Aorta (tissue), 5 donors: Measurements from ENCODE around the gene CORO1A. TPM values are rescaled to one million over a fixed set of nuclear protein-coding genes. Genes with fewer than 3 reads are reported as not detected.
"Not testable (repeated sequence)": the region's sequence is repeated elsewhere in the genome, so short reads cannot be mapped to it uniquely, and the experiment has no call there.

Source experiments
- ATAC-seq: fragments of 200-7000 bp; cut with Tn5 transposase; one replicate; pipeline ENCODE4 v1.9.1; 2022; ENCODE audit warnings: moderate library complexity; ENCODE audit not compliant: low FRiP score
- DNase-seq, 2 donors: peaks; one replicate each; pipeline ENCODE4 v3.0.0-alpha.2; 2020
- H3K27ac ChIP-seq, 2 donors: one replicate each; pipeline ENCODE4 v1.5.1; 2013; ENCODE audit warnings: low read length in 2 of 2, mild to moderate bottlenecking in 2 of 2, moderate library complexity in 2 of 2, control low read depth in 1 of 2, inconsistent platforms in 1 of 2, low read depth in 1 of 2
- H3K27me3 ChIP-seq, 2 donors: one replicate each; pipeline ENCODE4 v1.6.1; 2013; ENCODE audit warnings: control low read depth in 1 of 2, low read length in 1 of 2, mild to moderate bottlenecking in 1 of 2, moderate library complexity in 1 of 2; ENCODE audit not compliant: insufficient read depth in 2 of 2, control insufficient read depth in 1 of 2
- H3K36me3 ChIP-seq, 2 donors: one replicate each; pipeline ENCODE4 v1.6.1; 2013; ENCODE audit warnings: control low read depth in 1 of 2, low read length in 1 of 2, mild to moderate bottlenecking in 1 of 2; ENCODE audit not compliant: insufficient read depth in 2 of 2, control insufficient read depth in 1 of 2
- H3K4me1 ChIP-seq, 2 donors: one replicate each; pipeline ENCODE4 v1.6.1; 2013; ENCODE audit warnings: low read length in 2 of 2, control low read depth in 1 of 2, mild to moderate bottlenecking in 1 of 2, moderate library complexity in 1 of 2; ENCODE audit not compliant: insufficient read depth in 2 of 2, control insufficient read depth in 1 of 2
- H3K4me3 ChIP-seq, 2 donors: one replicate each; pipeline ENCODE4 v1.5.1; 2013; ENCODE audit warnings: low read length in 2 of 2, control low read depth in 1 of 2, mild to moderate bottlenecking in 1 of 2
- H3K9me3 ChIP-seq: one replicate; pipeline ENCODE4 v1.6.1; 2013; ENCODE audit warnings: mild to moderate bottlenecking, low read length; ENCODE audit not compliant: control insufficient read depth
- WGBS, 2 donors: extraction: QIAGEN DNeasy Blood & Tissue Kit; methylation state at CpG; one replicate each; pipeline ENCODE4 v1.1.7; 2013; 5-methylcytosine and 5-hydroxymethylcytosine counted together
- intact Hi-C, 2 donors: fragments of 100-400 bp; cut with DNase I; formaldehyde crosslinking; loops; one replicate each; pipeline versions ENCODE4 v1.14.2 to v1.15.0; 2022
- polyA plus RNA-seq, 2 donors: library from polyadenylated mRNA; stranded (reverse); fragments of 200-250 nt; gene quantifications; one replicate each; pipeline ENCODE4 v1.2.3, GENCODE V29; 2013
- total RNA-seq, 2 donors: library from RNA; stranded (reverse); fragmentation: NEBNext Ultra II Directional; extraction: Animal tissue kit (Norgen Biotek cat#: 25700); gene quantifications; one replicate each; pipeline ENCODE4 v1.2.1, GENCODE V29; 2021
- donor health status: healthy with polysubstance abuse.
- donor health status: Bipolar disorder and iron deficiency.
- donor health status: DM: no; HTN: no; CAD: no.
- donor health status: DM: no; HTN: no; CAD: no.
- donor health status: DM: yes; HTN: yes; CAD: no.

Gene CORO1A
- total and polyA plus RNA-seq, 4 donors, result 12.8 to 48.2 (median 40.6) TPM

DNA sequence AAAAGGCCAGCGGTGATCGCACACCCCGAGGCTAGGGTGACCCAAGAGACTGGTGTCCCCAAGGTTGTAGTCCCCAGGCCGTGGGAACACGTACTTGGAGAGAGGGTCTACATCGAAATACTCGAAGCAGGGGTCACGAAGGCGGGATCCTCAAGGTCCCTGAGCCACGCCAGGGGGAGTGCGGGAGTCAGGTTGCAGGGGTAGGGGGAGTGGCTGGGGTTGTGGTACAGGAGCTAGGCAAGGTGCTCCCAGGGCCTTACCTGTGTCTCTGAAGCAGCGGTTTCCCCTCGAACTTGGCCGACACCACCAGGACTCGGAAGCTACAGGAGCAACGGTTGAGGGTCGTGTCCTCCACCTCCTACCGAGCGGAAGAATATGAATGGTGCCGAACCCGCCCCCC, 9.7 kb downstream of the CORO1A start:
- H3K27ac ChIP-seq, H3K4me1 ChIP-seq, H3K4me3 ChIP-seq, DNase-seq, H3K27me3 ChIP-seq, H3K9me3 ChIP-seq, intact Hi-C loops, H3K36me3 ChIP-seq: not testable (repeated sequence)
- ATAC-seq, result peak; percentile 2
- WGBS, 2 donors, result no CpG with 5 or more reads among the region's 21 CpGs

DNA sequence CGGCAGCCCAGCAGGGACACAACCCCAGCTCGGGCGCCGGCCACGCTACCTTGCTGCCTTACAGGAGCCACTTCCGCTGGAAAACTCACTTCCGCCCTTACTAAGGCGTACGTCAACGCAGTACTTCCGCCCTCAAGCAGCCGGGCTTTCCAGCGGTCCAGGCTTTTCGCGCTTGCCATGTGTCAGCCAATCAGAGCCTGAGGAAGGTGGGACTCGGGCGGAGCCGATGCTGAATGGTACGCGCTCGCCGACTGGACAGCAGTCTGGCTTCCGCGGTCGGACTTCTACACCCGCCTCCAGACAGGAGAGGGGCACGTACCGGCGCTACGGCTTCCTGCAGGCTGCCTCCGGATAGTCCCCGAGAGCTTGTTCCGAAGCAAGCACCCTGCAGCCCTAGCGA, 10.2 kb downstream of the CORO1A start, which contains the start of the genes BOLA2B and SLX1A:
BOLA2B (minus strand) TSS at position 52 of the 400 bp plus-strand sequence. CDS start 71 bp downstream, outside the sequence.
SLX1A (plus strand) TSS at position 261 of the 400 bp plus-strand sequence. CDS start 210 bp downstream, outside the sequence.
- H3K4me3 ChIP-seq, H3K4me1 ChIP-seq, H3K27ac ChIP-seq, H3K9me3 ChIP-seq, H3K27me3 ChIP-seq, DNase-seq, intact Hi-C loops, H3K36me3 ChIP-seq: not testable (repeated sequence)
- ATAC-seq, result peak; percentile 98
- no CpG with 5 or more reads among the region's 34 CpGs for WGBS, 2 donors

DNA sequence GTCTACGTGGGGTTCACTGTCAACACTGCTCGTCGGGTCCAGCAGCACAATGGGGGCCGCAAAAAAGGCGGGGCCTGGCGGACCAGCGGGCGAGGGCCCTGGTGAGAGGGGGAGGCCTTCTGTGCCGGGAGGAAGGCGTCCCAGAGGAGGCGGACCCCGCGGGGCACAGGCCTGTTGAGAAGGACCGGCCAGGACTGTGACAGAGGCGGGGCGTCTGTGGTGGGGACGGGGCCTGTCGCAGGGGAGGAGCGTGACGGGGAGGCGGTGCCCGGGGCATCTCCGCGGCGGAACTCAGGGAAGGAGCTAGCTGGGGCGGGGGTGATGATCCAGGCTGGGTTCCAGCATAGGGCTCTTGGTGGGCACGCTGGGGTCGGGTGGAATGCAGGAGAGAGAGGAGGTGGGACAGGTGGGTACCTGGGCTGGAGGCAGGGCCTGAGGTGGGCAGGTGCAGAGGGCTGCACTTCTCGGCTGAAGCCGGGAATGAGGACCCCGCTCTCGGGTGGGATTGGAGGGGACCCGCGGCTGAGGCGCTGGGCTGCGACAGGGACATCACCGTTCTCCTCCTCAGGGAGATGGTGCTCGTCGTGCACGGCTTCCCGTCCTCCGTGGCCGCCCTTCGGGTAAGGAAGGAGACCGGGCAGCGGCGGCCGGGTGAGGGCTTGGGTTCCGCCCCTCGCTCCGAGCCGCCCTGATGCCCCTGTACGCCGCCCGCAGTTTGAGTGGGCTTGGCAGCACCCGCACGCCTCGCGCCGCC, 10.9 kb downstream of the CORO1A start:
- H3K4me3 ChIP-seq, result not testable (repeated sequence)

DNA sequence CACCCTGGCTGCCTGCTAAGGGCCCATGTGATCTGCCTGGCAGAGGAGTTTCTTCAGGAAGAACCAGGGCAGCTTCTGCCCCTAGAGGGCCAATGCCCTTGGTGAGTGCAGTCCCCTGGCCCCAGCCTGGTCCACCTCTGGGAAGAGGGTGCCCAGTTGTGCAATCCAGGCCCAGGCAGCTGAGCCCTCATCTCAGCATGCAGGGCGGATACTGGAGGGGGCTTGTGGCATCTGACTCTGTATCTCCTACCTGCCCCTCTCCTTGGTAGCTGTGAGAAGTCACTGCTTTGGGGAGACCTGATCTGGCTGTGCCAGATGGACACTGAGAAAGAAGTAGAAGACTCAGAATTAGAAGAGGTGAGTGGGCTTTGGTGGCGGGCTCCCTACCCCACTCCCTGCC, 13.6 kb downstream of the CORO1A start:
- intact Hi-C loops, H3K9me3 ChIP-seq, H3K4me1 ChIP-seq, H3K36me3 ChIP-seq, H3K4me3 ChIP-seq, H3K27me3 ChIP-seq, ATAC-seq, H3K27ac ChIP-seq: not testable (repeated sequence)
- 47 to 100% methylated on average over 1 of the region's 2 CpGs for WGBS, 2 donors
- DNase-seq, result peak; percentile 21 to 40

More for the DNA sequence above, 10.9 kb downstream of the CORO1A start:
- intact Hi-C loops, H3K4me1 ChIP-seq, H3K9me3 ChIP-seq, H3K27ac ChIP-seq, H3K36me3 ChIP-seq, H3K27me3 ChIP-seq: not testable (repeated sequence)
- DNase-seq (peak in 1 of 2 donors; percentile 76), ATAC-seq (peak; percentile 91)
- WGBS, 2 donors, result 1 to 4% methylated on average over 13 to 18 of the region's 60 CpGs

DNA sequence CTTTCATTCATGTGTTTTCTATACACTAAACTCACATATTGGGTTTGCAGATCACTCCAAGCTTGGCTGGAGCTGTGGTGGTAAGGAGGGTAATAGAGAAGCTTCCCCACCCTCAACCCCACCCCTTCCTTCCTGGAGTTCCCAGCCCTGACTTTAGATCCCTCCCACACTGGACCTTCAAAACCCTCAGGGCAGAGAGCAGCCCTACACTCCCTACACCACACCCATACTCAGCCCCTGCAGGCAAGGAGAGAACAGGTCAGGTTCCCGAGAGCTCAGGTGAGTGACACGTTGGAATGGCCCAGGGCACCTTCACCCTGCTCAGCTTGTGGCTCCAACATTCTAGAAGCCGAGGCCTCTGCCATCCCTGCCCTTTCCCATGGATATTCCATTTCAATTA, 15.6 kb downstream of the CORO1A start, which contains the start of gene SULT1A3:
SULT1A3 (plus strand) TSS at position 207 of the 400 bp plus-strand sequence. CDS start 1,474 bp downstream, outside the sequence.
- intact Hi-C loops, H3K27me3 ChIP-seq, DNase-seq, H3K27ac ChIP-seq, H3K4me1 ChIP-seq, H3K4me3 ChIP-seq, H3K9me3 ChIP-seq, H3K36me3 ChIP-seq: not testable (repeated sequence)
- WGBS, 2 donors, result no CpG with 5 or more reads among the region's 3 CpGs
- peak; percentile 0 for ATAC-seq

DNA sequence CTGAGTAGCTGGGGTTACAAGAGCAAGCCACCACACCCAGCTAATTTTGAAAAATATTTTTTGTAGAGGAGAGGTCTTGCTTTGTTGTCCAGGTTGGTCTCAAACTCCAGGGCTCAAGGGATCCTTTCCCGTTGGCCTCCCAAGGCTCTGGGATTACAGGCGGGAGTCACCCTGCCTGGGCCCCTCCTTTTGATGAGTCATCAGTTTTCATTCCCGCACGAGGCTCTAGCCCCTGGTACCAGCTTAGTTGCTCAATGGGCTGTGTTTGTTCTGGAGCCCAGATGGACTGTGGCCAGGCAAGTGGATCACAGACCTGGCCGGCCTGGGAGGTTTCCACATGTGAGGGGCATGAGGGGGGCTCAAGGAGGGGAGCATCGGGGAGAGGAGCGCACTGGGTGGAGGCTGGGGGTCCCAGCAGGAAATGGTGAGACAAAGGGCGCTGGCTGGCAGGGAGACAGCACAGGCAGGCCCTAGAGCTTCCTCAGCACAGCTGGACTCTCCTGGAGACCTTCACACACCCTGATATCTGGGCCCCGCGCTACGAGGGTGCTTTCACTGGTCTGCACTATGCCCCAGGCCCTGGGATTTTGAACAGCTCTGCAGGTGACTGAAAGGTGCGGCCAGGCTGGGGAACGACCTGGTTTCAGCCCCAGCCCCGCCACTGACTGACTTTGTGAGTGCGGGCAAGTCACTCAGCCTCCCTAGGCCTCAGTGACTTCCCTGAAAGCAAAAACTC, 16.4 kb downstream of the CORO1A start:
- DNase-seq, H3K4me3 ChIP-seq, intact Hi-C loops, H3K4me1 ChIP-seq, H3K27me3 ChIP-seq, H3K36me3 ChIP-seq, H3K9me3 ChIP-seq, H3K27ac ChIP-seq: not testable (repeated sequence)
- peak; percentile 26 for ATAC-seq
- WGBS, 2 donors, result no CpG with 5 or more reads among the region's 15 CpGs

DNA sequence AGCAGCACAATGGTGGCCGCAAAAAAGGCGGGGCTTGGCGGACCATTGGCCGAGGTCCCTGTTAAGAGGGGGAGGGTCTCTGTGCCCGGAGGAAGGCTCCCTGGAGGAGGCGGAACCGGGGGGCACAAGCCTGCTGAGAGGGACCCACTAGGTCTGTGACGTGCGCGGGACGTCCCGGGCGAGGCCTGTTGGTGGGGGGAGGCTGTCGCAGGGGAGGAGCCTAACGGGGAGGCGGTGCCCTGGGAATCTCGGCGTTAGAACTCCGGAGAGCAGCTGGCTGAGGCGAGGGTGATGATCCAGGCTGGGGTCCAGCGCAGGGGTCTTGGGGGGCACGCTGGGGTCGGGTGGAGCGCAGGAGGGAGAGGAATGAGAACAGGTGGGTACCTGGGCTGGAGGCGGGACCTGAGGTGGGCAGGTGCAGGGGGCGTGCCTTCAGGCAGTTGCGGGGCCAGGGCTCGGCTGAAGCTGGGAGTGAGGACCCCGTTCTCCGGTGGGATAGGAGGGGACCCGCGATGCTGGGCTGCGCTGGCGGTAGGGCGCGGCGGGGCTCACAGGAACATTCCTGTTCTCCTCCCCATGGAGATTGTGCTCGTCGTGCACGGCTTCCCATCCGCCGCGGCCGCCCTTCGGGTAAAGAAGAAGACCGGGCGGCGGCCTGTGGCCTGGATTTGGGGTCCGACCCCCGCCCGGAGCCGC, 22.3 kb downstream of the CORO1A start:
- 0 to 2% methylated on average over 12 to 20 of the region's 52 CpGs for WGBS, 2 donors
- DNase-seq, result peak; percentile 39 to 65
- intact Hi-C loops, H3K9me3 ChIP-seq, H3K36me3 ChIP-seq, H3K4me1 ChIP-seq, H3K27me3 ChIP-seq, H3K27ac ChIP-seq: not testable (repeated sequence)
- H3K4me3 ChIP-seq, result peak overlapping the region; percentile 26 to 59
- peak; percentile 62 for ATAC-seq

DNA sequence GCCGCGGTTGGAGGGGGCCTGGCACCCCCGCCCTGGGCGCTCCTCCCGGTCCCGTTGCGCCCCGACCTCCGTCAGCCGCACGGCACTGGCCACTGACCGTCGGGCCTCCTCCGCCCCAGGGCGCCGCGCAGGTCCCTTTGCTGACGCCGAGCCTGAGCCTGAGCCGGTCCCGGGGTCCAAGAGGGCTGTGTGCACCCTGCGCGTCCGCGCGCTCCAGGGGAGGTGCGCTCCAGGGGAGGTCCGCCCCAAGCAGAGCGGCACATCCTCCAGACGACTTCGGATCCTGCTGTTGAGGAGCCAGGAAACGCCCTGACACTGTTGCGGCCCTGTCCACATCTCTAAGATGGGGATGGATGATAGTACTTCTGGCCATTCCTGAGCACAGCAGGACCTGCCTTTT, 22.9 kb downstream of the CORO1A start:
- no CpG with 5 or more reads among the region's 33 CpGs for WGBS, 2 donors
- DNase-seq, H3K36me3 ChIP-seq, H3K4me1 ChIP-seq, H3K27ac ChIP-seq, H3K9me3 ChIP-seq, intact Hi-C loops, H3K27me3 ChIP-seq: not testable (repeated sequence)
- ATAC-seq, result peak; percentile 26
- peak overlapping the region in 1 of 2 donors; percentile 26 for H3K4me3 ChIP-seq
